Cardiac atrium fibroblast (primary cell): ENCODE measurements around the gene SLC16A6. TPM values are rescaled to one million over a fixed set of nuclear protein-coding genes. Genes with fewer than 3 reads are reported as not detected.

Source experiments
- total RNA-seq: library from RNA; depleted of rRNA; stranded (reverse); fragments of >200 nt; gene quantifications from 2 replicates; pipeline ENCODE4 v1.2.3, GENCODE V29; 2015

SLC16A6 gene
- 0.90 TPM in 1 of 2 replicates, not detected in the other for total RNA-seq

GRCh38 chr17:68290955-68291835 lies at the start of gene SLC16A6, which contains the start of gene ARSG:
Gene SLC16A6, minus strand, starts transcription at chr17:68291127. Its CDS starts 12,807 bp downstream, at chr17:68278320.
Gene ARSG, plus strand, starts transcription at chr17:68291495. Its CDS starts 15,999 bp downstream, at chr17:68307494.

GRCh38 chr17:68247445-68248198 lies 43.3 kb downstream of the SLC16A6 start, which contains the start of gene AMZ2:
Gene AMZ2, plus strand, starts transcription at chr17:68248043. Its CDS starts 2,145 bp downstream, at chr17:68250188.

Other genes starting within 250 kb of the SLC16A6 start
- gene AMZ2, start 43.1 kb downstream of the SLC16A6 start, total RNA-seq, result 64.3 and 68.5 TPM in 2 replicates
- 1.8 and 4.9 TPM in 2 replicates for gene ARSG, start 368 bp upstream of the SLC16A6 start, total RNA-seq
- 123 and 125 TPM in 2 replicates for gene WIPI1, start 166.4 kb upstream of the SLC16A6 start, total RNA-seq
- gene PRKAR1A, start 221.3 kb upstream of the SLC16A6 start, total RNA-seq, result 129 and 138 TPM in 2 replicates